Right lobe of liver (tissue), 6 donors: ENCODE results near the gene KHDC4. TPM values are rescaled to one million over a fixed set of nuclear protein-coding genes. Genes with fewer than 3 reads are reported as not detected.
A peak's percentile ranks its signal among the peaks of the same experiment; 100 is the strongest.

ENCODE experiments used
- ATAC-seq, 4 donors: fragments of 200-7000 bp; cut with Tn5 transposase; one replicate each; pipeline ENCODE4 v1.9.1; 2020; ENCODE audit warnings: mild to moderate bottlenecking in 4 of 4, moderate library complexity in 4 of 4
- DNase-seq, 3 donors: peaks; one replicate each; pipeline ENCODE4 v3.0.0-alpha.2; 2020
- H3K27ac ChIP-seq, 3 donors: fragments of 200-600 bp; one replicate each; pipeline ENCODE4 v1.8.0; 2022
- H3K27me3 ChIP-seq, 2 donors: fragments of 200-600 bp; one replicate each; pipeline ENCODE4 v1.8.0; 2022
- H3K36me3 ChIP-seq, 4 donors: fragments of 200-600 bp; sonication (generic) in 1 of 4; one replicate each; pipeline versions ENCODE4 v1.5.1 to v1.8.0; 2017 to 2022; ENCODE audit warnings: control low read depth in 1 of 4
- H3K4me1 ChIP-seq, 4 donors: fragments of 200-600 bp; sonication (generic) in 1 of 4; one replicate each; pipeline versions ENCODE4 v1.5.1 to v1.8.0; 2017 to 2022; ENCODE audit warnings: control low read depth in 1 of 4
- H3K4me3 ChIP-seq, 3 donors: fragments of 200-600 bp; one replicate each; pipeline ENCODE4 v1.8.0; 2022
- H3K9me3 ChIP-seq, 4 donors: fragments of 200-600 bp; sonication (generic) in 1 of 4; one replicate each; pipeline versions ENCODE4 v1.5.1 to v1.8.0; 2017 to 2022; ENCODE audit warnings: control low read depth in 1 of 4
- POLR2A ChIP-seq: fragments of 450-650 bp; IDR thresholded peaks from one replicate; pipeline ENCODE4 v1.6.1; 2017; ENCODE audit warnings: antibody characterized with exemption, mild to moderate bottlenecking
- WGBS: methylation state at CpG from one replicate; pipeline ENCODE4 v1.1.6; 2018; ENCODE audit warnings: low coverage, low lambda C conversion rate; ENCODE audit not compliant: insufficient coverage; ENCODE audit errors: missing lambda C conversion rate; 5-methylcytosine and 5-hydroxymethylcytosine counted together
- intact Hi-C, 2 donors: fragments of 100-400 bp; cut with DNase I; formaldehyde crosslinking; loops; one replicate each; pipeline versions ENCODE4 v1.11.2 to v1.14.1; 2022
- total RNA-seq, 6 experiments: library from RNA; depleted of rRNA in 2 of 6; stranded (reverse); fragments of >200 nt in 2 of 6; fragmentation: NEBNext Ultra II Directional in 3 of 6; extraction: Animal tissue kit (Norgen Biotek cat#: 25700) in 3 of 6; gene quantifications; one replicate each; pipeline versions ENCODE4 v1.1.0 to v1.2.4, GENCODE V29; 2016 to 2023
- TF ChIP-seq, protein P1 (sequence below), 4 donors: fragments of 200-600 bp in 3 of 4; fragments of 450-650 bp in 1 of 4; IDR thresholded peaks; one replicate each; pipeline versions ENCODE4 v1.5.1 to v1.8.0; 2016 to 2022; ENCODE audit warnings: antibody characterized with exemption in 4 of 4, mild to moderate bottlenecking in 2 of 4
- donor health status: DM: no; HTN: yes; CAD: no.
- donor health status: DM: no; HTN: no; CAD: no.
- donor health status: DM: no; HTN: no; CAD: no.
- donor health status: DM: no; HTN: yes; CAD: no.
- donor health status: DM: no; HTN: yes; CAD: no.

Gene KHDC4
- total RNA-seq, 6 experiments from 2014 or later, result 14.1 to 19.0 (median 17.2) TPM

DNA sequence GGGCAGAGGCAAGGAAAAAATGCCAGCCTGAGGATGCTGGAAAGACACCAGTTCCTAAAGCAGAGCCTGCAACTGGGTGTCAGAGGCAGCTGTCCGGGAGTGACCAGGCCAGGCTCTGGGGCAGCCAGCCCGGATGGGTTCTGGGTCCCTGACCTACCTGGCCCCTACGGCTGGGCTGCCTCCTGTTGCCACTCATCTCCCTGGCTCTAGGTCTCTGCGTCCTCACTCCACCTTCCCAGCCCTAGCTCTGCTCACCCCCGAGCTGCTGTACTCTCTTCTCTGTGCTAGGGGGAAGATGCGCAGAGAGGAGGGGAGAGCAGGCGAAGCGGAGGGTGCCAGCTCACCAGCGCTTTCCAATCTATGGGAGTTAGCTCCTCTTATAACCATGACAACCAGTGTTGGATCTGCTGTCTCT, 35.2 kb upstream of the KHDC4 start:
- intact Hi-C loops, result no loop called here
- no peak for TF ChIP-seq POLR2A
- TF ChIP-seq, protein P1, sequence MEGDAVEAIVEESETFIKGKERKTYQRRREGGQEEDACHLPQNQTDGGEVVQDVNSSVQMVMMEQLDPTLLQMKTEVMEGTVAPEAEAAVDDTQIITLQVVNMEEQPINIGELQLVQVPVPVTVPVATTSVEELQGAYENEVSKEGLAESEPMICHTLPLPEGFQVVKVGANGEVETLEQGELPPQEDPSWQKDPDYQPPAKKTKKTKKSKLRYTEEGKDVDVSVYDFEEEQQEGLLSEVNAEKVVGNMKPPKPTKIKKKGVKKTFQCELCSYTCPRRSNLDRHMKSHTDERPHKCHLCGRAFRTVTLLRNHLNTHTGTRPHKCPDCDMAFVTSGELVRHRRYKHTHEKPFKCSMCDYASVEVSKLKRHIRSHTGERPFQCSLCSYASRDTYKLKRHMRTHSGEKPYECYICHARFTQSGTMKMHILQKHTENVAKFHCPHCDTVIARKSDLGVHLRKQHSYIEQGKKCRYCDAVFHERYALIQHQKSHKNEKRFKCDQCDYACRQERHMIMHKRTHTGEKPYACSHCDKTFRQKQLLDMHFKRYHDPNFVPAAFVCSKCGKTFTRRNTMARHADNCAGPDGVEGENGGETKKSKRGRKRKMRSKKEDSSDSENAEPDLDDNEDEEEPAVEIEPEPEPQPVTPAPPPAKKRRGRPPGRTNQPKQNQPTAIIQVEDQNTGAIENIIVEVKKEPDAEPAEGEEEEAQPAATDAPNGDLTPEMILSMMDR (IDR thresholded peaks at IDR 0.05), result no peak
- no peak for DNase-seq
- H3K9me3 ChIP-seq, result no peaks in the 10 kb centered on the region
- H3K36me3 ChIP-seq, result peaks cover 0 to 13% (median 2%) of the 10 kb centered on the region in 4 donors
- no peak overlapping the region for H3K4me3 ChIP-seq
- no peak for ATAC-seq
- peaks cover 0 to 22% (median 5%) of the 10 kb centered on the region in 4 donors for H3K4me1 ChIP-seq
- H3K27ac ChIP-seq, result no peak overlapping the region
- H3K27me3 ChIP-seq, result no peaks in the 10 kb centered on the region
- 91% methylated on average over 3 of the region's 9 CpGs for WGBS

DNA sequence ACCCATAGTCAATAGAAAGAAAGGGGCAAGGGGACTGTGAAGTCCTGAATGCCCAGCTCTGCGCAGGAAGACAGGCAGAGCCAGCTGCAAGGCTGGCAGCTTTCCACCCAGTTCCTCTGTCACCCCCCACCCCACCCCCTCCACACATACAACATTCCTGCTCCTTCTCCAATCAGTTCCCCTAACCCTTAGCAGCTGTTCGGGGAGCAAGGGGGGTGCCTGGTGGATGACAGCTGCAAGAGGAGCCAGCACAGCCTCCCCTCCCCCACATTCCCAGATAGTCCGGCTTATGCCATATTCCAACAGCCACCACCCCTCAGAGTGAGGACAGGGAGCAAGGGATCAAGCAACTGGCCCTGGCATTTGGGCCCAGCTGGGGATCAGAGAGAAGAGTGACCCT, 34.5 kb upstream of the KHDC4 start:
- WGBS, result 72% methylated on average over 2 of the region's 3 CpGs
- intact Hi-C loops, result no loop called here

DNA sequence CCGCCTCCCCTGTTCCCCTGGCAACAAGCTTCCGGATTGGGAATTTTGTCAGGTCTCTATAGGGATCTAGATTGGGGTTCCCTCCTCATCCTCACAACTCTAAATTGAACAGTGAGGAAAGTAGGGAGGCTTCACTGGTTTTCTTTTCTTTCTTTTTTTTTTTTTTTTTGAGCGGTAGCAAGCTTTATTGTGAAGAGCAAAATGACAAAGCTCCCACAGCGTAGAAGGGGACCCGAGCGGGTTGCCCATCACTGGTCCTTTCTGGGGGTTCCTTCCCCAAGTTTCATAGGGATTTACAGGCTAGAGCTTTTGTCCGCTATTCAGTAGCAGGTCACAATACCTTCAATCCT, 33.8 kb upstream of the KHDC4 start:
- H3K9me3 ChIP-seq, result no peaks in the 10 kb centered on the region
- no peak for TF ChIP-seq POLR2A
- TF ChIP-seq, protein P1 (IDR thresholded peaks at IDR 0.05), result no peak
- WGBS, result 92% methylated on average over 7 of the region's 7 CpGs
- H3K4me3 ChIP-seq, result no peak overlapping the region
- peaks cover 0 to 15% (median 2%) of the 10 kb centered on the region in 4 donors for H3K36me3 ChIP-seq
- no peak for DNase-seq
- ATAC-seq, result no peak
- H3K4me1 ChIP-seq, result peaks cover 0 to 22% (median 5%) of the 10 kb centered on the region in 4 donors
- H3K27ac ChIP-seq, result peak overlapping the region in 2 of 3 donors; percentile 51 to 73
- H3K27me3 ChIP-seq, result no peaks in the 10 kb centered on the region
- intact Hi-C loops, result no loop called here

More for the DNA sequence above, 34.5 kb upstream of the KHDC4 start:
- H3K27ac ChIP-seq, result peak overlapping the region in 1 of 3 donors; percentile 51
- TF ChIP-seq, protein P1 (IDR thresholded peaks at IDR 0.05), result no peak
- no peak for TF ChIP-seq POLR2A
- peaks cover 0 to 15% (median 2%) of the 10 kb centered on the region in 4 donors for H3K36me3 ChIP-seq
- H3K4me3 ChIP-seq, result no peak overlapping the region
- no peak for DNase-seq
- peaks cover 0 to 22% (median 5%) of the 10 kb centered on the region in 4 donors for H3K4me1 ChIP-seq
- H3K27me3 ChIP-seq, result no peaks in the 10 kb centered on the region
- no peaks in the 10 kb centered on the region for H3K9me3 ChIP-seq
- ATAC-seq, result no peak

DNA sequence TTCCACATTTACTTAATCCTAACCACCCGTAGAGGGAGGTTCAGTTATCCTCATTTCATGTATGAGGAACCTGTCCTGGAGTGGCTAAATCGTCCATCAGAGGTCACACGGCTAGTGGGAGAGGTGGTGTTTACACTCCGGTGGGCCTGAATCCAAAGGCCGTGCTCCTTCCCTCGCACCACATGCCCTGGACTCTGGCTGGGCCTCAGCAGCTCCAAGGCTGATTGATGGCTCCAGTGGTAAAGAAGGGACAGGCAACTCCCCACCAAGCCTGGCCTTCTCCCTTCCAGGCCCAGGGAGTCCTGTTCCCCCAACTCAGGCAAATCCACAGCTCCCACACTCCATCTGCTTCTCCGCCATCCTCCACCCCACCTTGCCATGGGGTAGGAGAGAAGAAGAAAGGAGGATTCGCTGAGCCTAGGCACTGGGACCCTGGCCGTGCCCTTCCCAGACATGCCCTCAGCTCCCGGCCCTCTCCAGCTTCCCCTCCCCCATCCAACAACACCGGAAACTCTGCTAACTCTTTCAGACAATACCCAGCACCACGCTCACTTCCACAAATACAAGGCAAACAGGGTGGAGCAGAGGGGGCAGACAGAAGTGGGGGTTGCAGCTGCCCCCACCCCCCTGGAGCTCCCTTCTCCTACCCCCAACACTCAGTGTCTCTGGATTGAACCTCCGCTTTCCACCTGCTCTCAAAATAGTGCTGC, 33.3 kb upstream of the KHDC4 start:
- no peaks in the 10 kb centered on the region for H3K9me3 ChIP-seq
- peaks cover 0 to 20% (median 2%) of the 10 kb centered on the region in 4 donors for H3K36me3 ChIP-seq
- 26% methylated on average over 9 of the region's 13 CpGs for whole genome bisulfite sequencing
- peaks cover 0 to 22% (median 5%) of the 10 kb centered on the region in 4 donors for H3K4me1 ChIP-seq
- peak in 1 of 3 donors; percentile 62 for DNase-seq
- TF ChIP-seq, protein P1 (IDR thresholded peaks at IDR 0.05), result no peak
- no peak for TF ChIP-seq POLR2A
- H3K27me3 ChIP-seq, result no peaks in the 10 kb centered on the region
- H3K27ac ChIP-seq, result peak overlapping the region; percentile 3 to 73 (median 51)
- no peak overlapping the region for H3K4me3 ChIP-seq
- peak; percentile 43 to 68 (median 58) for ATAC-seq
- intact Hi-C loops, result no loop called here
